GM12878 (cell line): ENCODE measurements around the gene TFCP2L1. TPM values are rescaled to one million over a fixed set of nuclear protein-coding genes. Genes with fewer than 3 reads are reported as not detected.
"Not testable (repeated sequence)": the region's sequence is repeated elsewhere in the genome, so short reads cannot be mapped to it uniquely, and the experiment has no call there.

Experiments
- ATAC-seq: fragments of 200-7000 bp; cut with Tn5 transposase; 3 replicates; pipeline ENCODE4 v1.9.1; 2020; ENCODE audit warnings: mild to moderate bottlenecking, moderate library complexity
- BruUV-seq: library from RNA; stranded (reverse); fragments of 400-500 nt; replicated peaks from 2 replicates; lab custom pipeline; 2021; lab: Mats Ljungman, UMichigan
- CTCF ChIA-PET: fragments of 300-600 bp; sonication (Branson Sonifier 250); formaldehyde crosslinking; extraction: SDS; loops from one replicate; lab custom pipeline; 2021; ENCODE audit warnings: inconsistent platforms; lab: Yijun Ruan, JAX
- POLR2A ChIA-PET: fragments of 350-600 bp; formaldehyde crosslinking; extraction: SDS; loops from one replicate; lab custom pipeline; 2021; ENCODE audit warnings: inconsistent platforms; lab: Charles Lee
- RAD21 ChIA-PET: fragments of 300-600 bp; sonication (Branson Sonifier 250); formaldehyde crosslinking; loops from one replicate; lab custom pipeline; 2023; ENCODE audit warnings: antibody characterized with exemption; ENCODE audit not compliant: unreplicated experiment; lab: Charles Lee
- SMC1A ChIA-PET: fragments of 300-600 bp; sonication (Branson Sonifier 250); formaldehyde crosslinking; loops from one replicate; lab custom pipeline; 2023; ENCODE audit not compliant: unreplicated experiment, uncharacterized antibody; lab: Charles Lee
- DNase-seq: peaks from one replicate; pipeline ENCODE4 v3.0.0-alpha.2; 2011; ENCODE audit warnings: low read depth, low spot score
- FAIRE-seq: peaks from 3 replicates; lab custom pipeline; 2011; peaks lifted over from hg19 to GRCh38; lab: Jason Lieb, UNC
- H2AFZ ChIP-seq: 2 replicates; pipeline ENCODE4 v1.6.0; 2011; ENCODE audit warnings: low read depth, low read length, control low read depth; ENCODE audit not compliant: control insufficient read depth
- H3K27ac ChIP-seq: 2 replicates; pipeline ENCODE4 v1.5.1; 2011; ENCODE audit warnings: control low read depth; ENCODE audit not compliant: control insufficient read depth, insufficient read depth
- H3K27me3 ChIP-seq, 2 experiments: replicated peaks in 1 of 2; 2 replicates each; pipeline versions ENCODE4 v1.6.0 to v1.6.1; 2011; ENCODE audit warnings: low read length in 1 of 2; ENCODE audit not compliant: control insufficient read depth in 2 of 2, insufficient read depth in 2 of 2
- H3K36me3 ChIP-seq, 2 experiments: 2 replicates each; pipeline ENCODE4 v1.5.1; 2011; ENCODE audit warnings: low read length in 1 of 2; ENCODE audit not compliant: control insufficient read depth in 2 of 2, insufficient read depth in 2 of 2
- H3K4me1 ChIP-seq: 2 replicates; pipeline ENCODE4 v1.6.1; 2011; ENCODE audit warnings: mild to moderate bottlenecking, low read length, moderate library complexity, mixed read lengths; ENCODE audit not compliant: control insufficient read depth, insufficient read depth
- H3K4me2 ChIP-seq: 2 replicates; pipeline ENCODE4 v1.6.0; 2011; ENCODE audit warnings: control low read depth; ENCODE audit not compliant: control insufficient read depth, insufficient read depth
- H3K4me3 ChIP-seq: fragments of 200-600 bp; sonication (generic); 2 replicates; pipeline ENCODE4 v1.5.1; 2016
- H3K79me2 ChIP-seq: 2 replicates; pipeline ENCODE4 v1.6.0; 2011; ENCODE audit warnings: low read length; ENCODE audit not compliant: control insufficient read depth, insufficient read depth
- H3K9ac ChIP-seq: 2 replicates; pipeline ENCODE4 v1.8.0; 2011; ENCODE audit warnings: low read length, control low read depth, mixed read lengths; ENCODE audit not compliant: control insufficient read depth, insufficient read depth
- H3K9me3 ChIP-seq: replicated peaks from 3 replicates; pipeline ENCODE4 v1.5.1; 2011; ENCODE audit warnings: mild to moderate bottlenecking, low read length; ENCODE audit not compliant: control insufficient read depth, insufficient read depth
- H4K20me1 ChIP-seq: 2 replicates; pipeline ENCODE4 v1.6.0; 2011; ENCODE audit not compliant: control insufficient read depth, insufficient read depth
- BACH1 ChIP-seq: fragments of 450-650 bp; IDR thresholded peaks from 2 replicates; pipeline ENCODE4 v1.6.1; 2017; ENCODE audit warnings: mild to moderate bottlenecking, borderline replicate concordance
- EED ChIP-seq: sonication (generic); IDR thresholded peaks from 2 replicates; pipeline ENCODE4 v1.6.1; 2016; ENCODE audit warnings: antibody characterized with exemption, low read depth
- GABPA ChIP-seq: IDR thresholded peaks from 2 replicates; pipeline ENCODE4 v1.6.1; 2014; ENCODE audit warnings: antibody characterized with exemption, low read depth, mild to moderate bottlenecking, inconsistent platforms
- GATAD2B ChIP-seq: fragments of 450-650 bp; conservative IDR thresholded peaks from 2 replicates; pipeline ENCODE4 v1.6.1; 2017; ENCODE audit warnings: low read depth, mild to moderate bottlenecking, moderate library complexity
- NFIC ChIP-seq: IDR thresholded peaks from 2 replicates; pipeline ENCODE4 v1.6.1; 2012; ENCODE audit warnings: low read depth, mild to moderate bottlenecking, inconsistent platforms, low read length, moderate library complexity
- NFXL1 ChIP-seq: fragments of 450-650 bp; IDR thresholded peaks from 2 replicates; pipeline ENCODE4 v1.6.1; 2017; ENCODE audit warnings: antibody characterized with exemption, mild to moderate bottlenecking, borderline replicate concordance
- RELA ChIP-seq: fragments of 450-650 bp; IDR thresholded peaks from 2 replicates; pipeline ENCODE4 v1.8.0; 2014; ENCODE audit warnings: borderline replicate concordance; ENCODE audit not compliant: partially characterized antibody
- SMAD5 ChIP-seq: IDR thresholded peaks from 2 replicates; pipeline ENCODE4 v1.6.1; 2016; ENCODE audit warnings: antibody characterized with exemption, low read depth
- SP1 ChIP-seq: IDR thresholded peaks from one replicate; pipeline ENCODE4 v1.6.1; 2011; ENCODE audit warnings: low read depth, low read length
- TCF7 ChIP-seq: IDR thresholded peaks from 2 replicates; pipeline ENCODE4 v1.6.1; 2014; ENCODE audit warnings: antibody characterized with exemption, borderline replicate concordance
- YBX1 ChIP-seq: fragments of 450-650 bp; IDR thresholded peaks from 2 replicates; pipeline ENCODE4 v1.6.1; 2016; ENCODE audit warnings: antibody characterized with exemption
- YY1 ChIP-seq: IDR thresholded peaks from 2 replicates; pipeline ENCODE4 v1.6.1; 2011; ENCODE audit warnings: low read depth, mild to moderate bottlenecking, low read length
- WGBS: methylation state at CpG from one replicate; pipeline ENCODE4 v1.1.6; 2016; ENCODE audit warnings: low lambda C conversion rate; ENCODE audit not compliant: insufficient replicate concordance, insufficient coverage; ENCODE audit errors: missing lambda C conversion rate; 5-methylcytosine and 5-hydroxymethylcytosine counted together
- in situ Hi-C: fragments of 300-500 bp; cut with MboI; formaldehyde crosslinking; loops from 9 replicates; pipeline ENCODE4 v1.14.3; 2018; ENCODE audit warnings: mixed read lengths
- intact Hi-C: fragments of 100-400 bp; cut with micrococcal nuclease; formaldehyde crosslinking; loops from one replicate; pipeline ENCODE4 v1.14.2; 2022; ENCODE audit not compliant: unreplicated experiment
- polyA plus RNA-seq, 11 experiments: library from polyadenylated mRNA; depleted of rRNA in 4 of 11; unstranded in 6 of 11; stranded (reverse) in 5 of 11; fragments of >200 nt; fragmentation: Nextera tagmentation in 4 of 11; fragmentation: Illumina TruSeq in 1 of 11; extraction: Ambion mirVana in 4 of 11; extraction: Trizol in 1 of 11; gene quantifications; 1 replicate in 1 of 11; 2 replicates in 10 of 11; pipeline versions ENCODE4 v1.2.1 to v1.2.3, GENCODE V29; 2011 to 2016; ENCODE audit warnings: inconsistent platforms in 2 of 11, missing spikeins in 2 of 11, low read depth in 1 of 11
- total RNA-seq, 4 experiments: library from RNA; depleted of rRNA in 3 of 4; stranded (reverse); fragments of >200 nt in 3 of 4; fragmentation: Illumina TruSeq in 1 of 4; extraction: Trizol in 1 of 4; gene quantifications; 2 replicates each; pipeline versions ENCODE4 v1.2.1 to v1.2.3, GENCODE V29; 2013 to 2021
- TF ChIP-seq, protein P1 (sequence below): fragments of 450-650 bp; IDR thresholded peaks from 2 replicates; pipeline ENCODE4 v1.6.1; 2017; ENCODE audit warnings: low read depth, mild to moderate bottlenecking, moderate library complexity
- TF ChIP-seq, protein P2 (sequence below): fragments of 450-650 bp; IDR thresholded peaks from 2 replicates; pipeline ENCODE4 v1.6.1; 2016; ENCODE audit warnings: mild to moderate bottlenecking
- TF ChIP-seq, protein P3 (sequence below): IDR thresholded peaks from 2 replicates; pipeline ENCODE4 v1.6.1; 2011; ENCODE audit warnings: low read depth, low read length, improper control_type of control experiment, borderline replicate concordance

Gene TFCP2L1
- total and polyA plus RNA-seq, 10 of the 15 experiments (the other 5 are each of a cell fraction or from before 2014, with no cell fraction given), result 0.02 to 0.21 (median 0.09) TPM; not detected in 1

DNA sequence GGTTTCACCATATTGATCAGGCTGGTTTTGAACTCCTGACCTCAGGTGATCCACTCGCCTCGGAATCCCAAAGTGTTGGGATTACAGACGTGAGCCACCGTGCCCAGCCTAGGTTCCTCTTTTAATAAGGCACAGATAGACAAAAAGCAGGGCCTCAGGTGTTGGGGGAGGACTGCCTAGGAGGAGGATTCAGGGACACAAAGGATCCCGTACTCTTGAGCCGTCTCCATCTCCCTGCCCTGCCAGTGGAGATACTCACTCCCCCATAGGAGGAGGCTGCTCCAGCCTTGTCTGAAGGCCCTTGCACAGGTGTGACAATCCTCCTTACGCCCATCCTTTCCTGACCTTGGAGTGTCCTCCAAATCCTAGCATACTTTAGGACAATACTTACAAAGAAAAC is 32.0 kb upstream of the TFCP2L1 start (continued):
- TF ChIP-seq, protein P1, sequence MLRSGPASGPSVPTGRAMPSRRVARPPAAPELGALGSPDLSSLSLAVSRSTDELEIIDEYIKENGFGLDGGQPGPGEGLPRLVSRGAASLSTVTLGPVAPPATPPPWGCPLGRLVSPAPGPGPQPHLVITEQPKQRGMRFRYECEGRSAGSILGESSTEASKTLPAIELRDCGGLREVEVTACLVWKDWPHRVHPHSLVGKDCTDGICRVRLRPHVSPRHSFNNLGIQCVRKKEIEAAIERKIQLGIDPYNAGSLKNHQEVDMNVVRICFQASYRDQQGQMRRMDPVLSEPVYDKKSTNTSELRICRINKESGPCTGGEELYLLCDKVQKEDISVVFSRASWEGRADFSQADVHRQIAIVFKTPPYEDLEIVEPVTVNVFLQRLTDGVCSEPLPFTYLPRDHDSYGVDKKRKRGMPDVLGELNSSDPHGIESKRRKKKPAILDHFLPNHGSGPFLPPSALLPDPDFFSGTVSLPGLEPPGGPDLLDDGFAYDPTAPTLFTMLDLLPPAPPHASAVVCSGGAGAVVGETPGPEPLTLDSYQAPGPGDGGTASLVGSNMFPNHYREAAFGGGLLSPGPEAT, result no peak
- no peak for TF ChIP-seq RELA
- TF ChIP-seq BACH1, result no peak

DNA sequence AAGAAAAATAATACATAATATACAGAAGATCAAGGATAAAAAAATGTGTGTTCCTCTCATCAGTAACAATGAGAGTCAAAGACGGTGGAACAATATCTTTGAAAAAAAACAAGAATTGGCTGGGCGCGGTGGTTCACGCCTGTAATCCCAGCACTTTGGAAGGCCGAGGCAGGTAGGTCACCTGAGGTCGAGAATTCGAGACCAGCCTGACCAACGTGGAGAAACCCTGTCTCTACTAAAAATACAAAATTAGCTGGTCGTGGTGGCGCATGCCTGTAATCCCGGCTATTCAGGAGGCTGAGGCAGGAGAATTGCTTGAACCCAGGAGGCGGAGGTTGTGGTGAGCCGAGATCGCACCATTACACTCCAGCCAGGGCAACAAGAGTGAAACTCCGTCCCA is 28.7 kb upstream of the TFCP2L1 start:
- POLR2A ChIA-PET, H3K9me3 ChIP-seq, H3K9ac ChIP-seq, SMC1A ChIA-PET, FAIRE-seq, ATAC-seq, DNase-seq, H3K4me3 ChIP-seq, intact Hi-C loops, H3K36me3 ChIP-seq, H3K4me1 ChIP-seq, H4K20me1 ChIP-seq, in situ Hi-C loops, H3K27ac ChIP-seq, BruUV-seq, H2AFZ ChIP-seq, H3K79me2 ChIP-seq, H3K4me2 ChIP-seq, RAD21 ChIA-PET, H3K27me3 ChIP-seq, CTCF ChIA-PET: not testable (repeated sequence)
- whole genome bisulfite sequencing, result 67% methylated on average over 15 of the region's 15 CpGs

DNA sequence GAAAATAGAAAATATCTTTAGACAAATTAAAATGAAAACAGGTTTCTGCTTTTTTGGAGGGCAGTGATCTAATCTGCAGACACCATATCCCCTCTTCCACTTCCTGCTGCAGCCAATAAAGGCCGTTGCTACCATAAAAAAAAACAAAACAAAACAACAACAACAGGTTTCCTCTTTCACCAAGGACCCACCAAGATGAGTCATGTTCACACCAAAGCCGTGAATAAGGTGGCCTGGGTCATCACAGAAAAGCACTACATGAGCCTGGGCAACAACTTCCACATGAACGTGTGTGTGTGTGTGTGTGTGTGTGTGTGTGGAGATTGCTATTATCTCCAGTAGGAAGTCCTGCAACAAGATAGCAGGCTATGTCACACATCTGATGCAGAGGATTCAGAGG is 24.8 kb upstream of the TFCP2L1 start:
- ATAC-seq, result no peak; the same call in 2 of the 3 replicates
- H2AFZ ChIP-seq, result no peak overlapping the region
- TF ChIP-seq YY1, result no peak
- TF ChIP-seq EED, result no peak
- TF ChIP-seq NFXL1, result no peak
- TF ChIP-seq, protein P2, sequence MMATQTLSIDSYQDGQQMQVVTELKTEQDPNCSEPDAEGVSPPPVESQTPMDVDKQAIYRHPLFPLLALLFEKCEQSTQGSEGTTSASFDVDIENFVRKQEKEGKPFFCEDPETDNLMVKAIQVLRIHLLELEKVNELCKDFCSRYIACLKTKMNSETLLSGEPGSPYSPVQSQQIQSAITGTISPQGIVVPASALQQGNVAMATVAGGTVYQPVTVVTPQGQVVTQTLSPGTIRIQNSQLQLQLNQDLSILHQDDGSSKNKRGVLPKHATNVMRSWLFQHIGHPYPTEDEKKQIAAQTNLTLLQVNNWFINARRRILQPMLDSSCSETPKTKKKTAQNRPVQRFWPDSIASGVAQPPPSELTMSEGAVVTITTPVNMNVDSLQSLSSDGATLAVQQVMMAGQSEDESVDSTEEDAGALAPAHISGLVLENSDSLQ, result no peak
- no peak for TF ChIP-seq YBX1
- no peak for TF ChIP-seq TCF7
- no peak for TF ChIP-seq GABPA
- TF ChIP-seq SMAD5, result no peak
- no peak for TF ChIP-seq NFIC
- TF ChIP-seq SP1, result no peak
- no peak for TF ChIP-seq GATAD2B
- TF ChIP-seq, protein P3, sequence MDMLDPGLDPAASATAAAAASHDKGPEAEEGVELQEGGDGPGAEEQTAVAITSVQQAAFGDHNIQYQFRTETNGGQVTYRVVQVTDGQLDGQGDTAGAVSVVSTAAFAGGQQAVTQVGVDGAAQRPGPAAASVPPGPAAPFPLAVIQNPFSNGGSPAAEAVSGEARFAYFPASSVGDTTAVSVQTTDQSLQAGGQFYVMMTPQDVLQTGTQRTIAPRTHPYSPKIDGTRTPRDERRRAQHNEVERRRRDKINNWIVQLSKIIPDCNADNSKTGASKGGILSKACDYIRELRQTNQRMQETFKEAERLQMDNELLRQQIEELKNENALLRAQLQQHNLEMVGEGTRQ, result no peak

More for the DNA sequence above, 24.8 kb upstream of the TFCP2L1 start:
- intact Hi-C loops, result no loop called here
- ChIA-PET CTCF (no interaction called here), RAD21 (no interaction called here), POLR2A (no interaction called here), SMC1A (no interaction called here)
- no peak overlapping the region for H3K27ac ChIP-seq
- H3K27me3 ChIP-seq, result no peaks in the 10 kb centered on the region
- H3K36me3 ChIP-seq, result no peaks in the 10 kb centered on the region
- H3K4me1 ChIP-seq, result no peaks in the 10 kb centered on the region
- in situ Hi-C loops, result no loop called here
- no peak overlapping the region for H3K9ac ChIP-seq
- H3K9me3 ChIP-seq, result no peaks in the 10 kb centered on the region
- 0% methylated on average over 3 of the region's 3 CpGs for WGBS
- no peaks in the 10 kb centered on the region for H4K20me1 ChIP-seq
- no peaks in the 10 kb centered on the region for H3K79me2 ChIP-seq
- peak; percentile 44 for FAIRE-seq
- no peak overlapping the region for H3K4me3 ChIP-seq
- H3K4me2 ChIP-seq, result no peak overlapping the region
- no peak for DNase-seq
- no TSS peak for BruUV-seq
